Kidney glomerular epithelial cell (primary cell): ENCODE data around the gene DHX38.

ENCODE experiments used
- DNase-seq: peaks from one replicate; lab custom pipeline; 2025; lab: John Stamatoyannopoulos, UW

Gene DHX38

DNA sequence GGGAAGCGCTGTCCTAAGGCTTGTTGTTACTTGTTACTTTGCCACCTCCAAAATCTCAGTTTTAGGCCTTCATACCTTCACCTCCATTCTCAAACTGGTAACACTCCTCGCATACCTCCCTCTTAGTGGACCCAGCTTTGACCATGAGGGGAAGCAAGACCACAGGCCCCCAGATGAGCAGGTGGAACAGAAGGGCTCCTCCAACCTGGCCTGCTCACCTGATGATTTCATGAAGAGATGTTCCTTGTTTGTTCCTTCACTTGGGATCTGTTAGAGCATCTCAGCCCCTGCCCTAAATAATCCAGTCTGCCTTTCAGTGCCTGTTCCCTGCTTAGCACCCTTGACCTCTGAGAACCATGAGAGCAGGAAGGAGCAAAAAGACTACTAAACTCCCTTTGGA, 28.7 kb downstream of the DHX38 start:
- no peak for DNase-seq

DNA sequence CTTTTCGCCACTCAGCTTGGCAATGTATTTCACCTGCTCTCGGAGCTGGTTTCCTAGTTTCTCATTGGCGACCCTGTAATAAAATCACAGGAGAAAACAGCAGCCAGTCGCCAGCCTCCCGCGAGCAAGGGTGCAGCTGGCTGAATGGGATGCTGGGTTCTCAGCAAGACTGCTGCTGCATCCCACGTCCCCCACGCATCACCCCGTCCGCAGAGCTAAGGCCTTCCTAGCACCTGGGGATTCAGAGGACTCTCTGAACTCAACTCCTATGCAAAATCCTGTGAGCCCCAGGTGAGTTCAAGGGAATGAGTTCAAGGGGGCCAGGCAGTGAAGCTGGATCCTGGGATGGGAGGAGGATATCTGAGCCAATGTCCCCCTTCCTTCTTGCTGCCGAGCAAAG, 29.3 kb downstream of the DHX38 start:
- DNase-seq, result no peak

DNA sequence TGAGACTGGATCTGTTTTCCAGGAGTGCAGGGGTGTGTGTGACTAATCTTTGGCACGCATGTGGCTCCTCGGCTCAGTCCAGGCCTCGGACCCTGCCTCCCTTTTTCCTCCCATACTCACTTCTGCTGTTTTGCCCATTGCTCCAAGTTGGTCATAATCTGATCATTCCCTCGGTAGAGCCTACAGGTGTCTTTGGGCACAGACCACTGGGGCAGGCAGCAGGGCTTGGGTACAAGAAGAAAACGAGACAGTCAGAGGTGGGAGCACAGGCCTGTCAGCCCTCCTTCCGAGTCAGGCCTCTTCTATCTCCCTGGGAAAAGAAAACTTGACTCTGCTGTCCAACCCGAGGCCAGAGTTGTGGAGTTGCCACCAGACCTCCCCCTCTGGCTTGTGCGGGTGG, 29.8 kb downstream of the DHX38 start:
- DNase-seq, result no peak

DNA sequence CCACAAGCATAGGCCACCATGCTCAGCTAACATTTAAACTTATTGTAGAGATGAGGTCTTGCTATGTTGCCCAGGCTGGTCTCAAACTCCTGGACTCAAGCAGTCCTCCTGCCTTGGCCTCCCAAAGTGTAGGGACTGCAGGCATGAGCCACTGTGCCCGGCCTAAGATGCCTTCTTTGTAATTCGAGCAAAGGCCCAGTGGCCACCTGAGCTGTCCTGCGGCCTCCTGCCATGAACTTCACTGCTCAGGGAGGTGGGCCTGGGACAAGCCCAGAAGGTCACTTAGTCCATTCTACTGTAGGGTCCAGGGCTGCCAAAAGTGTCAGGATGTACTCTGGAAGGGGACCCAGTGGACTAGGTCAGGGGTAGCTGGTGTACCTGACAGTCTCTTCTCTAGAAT, 30.5 kb downstream of the DHX38 start:
- no peak for DNase-seq

DNA sequence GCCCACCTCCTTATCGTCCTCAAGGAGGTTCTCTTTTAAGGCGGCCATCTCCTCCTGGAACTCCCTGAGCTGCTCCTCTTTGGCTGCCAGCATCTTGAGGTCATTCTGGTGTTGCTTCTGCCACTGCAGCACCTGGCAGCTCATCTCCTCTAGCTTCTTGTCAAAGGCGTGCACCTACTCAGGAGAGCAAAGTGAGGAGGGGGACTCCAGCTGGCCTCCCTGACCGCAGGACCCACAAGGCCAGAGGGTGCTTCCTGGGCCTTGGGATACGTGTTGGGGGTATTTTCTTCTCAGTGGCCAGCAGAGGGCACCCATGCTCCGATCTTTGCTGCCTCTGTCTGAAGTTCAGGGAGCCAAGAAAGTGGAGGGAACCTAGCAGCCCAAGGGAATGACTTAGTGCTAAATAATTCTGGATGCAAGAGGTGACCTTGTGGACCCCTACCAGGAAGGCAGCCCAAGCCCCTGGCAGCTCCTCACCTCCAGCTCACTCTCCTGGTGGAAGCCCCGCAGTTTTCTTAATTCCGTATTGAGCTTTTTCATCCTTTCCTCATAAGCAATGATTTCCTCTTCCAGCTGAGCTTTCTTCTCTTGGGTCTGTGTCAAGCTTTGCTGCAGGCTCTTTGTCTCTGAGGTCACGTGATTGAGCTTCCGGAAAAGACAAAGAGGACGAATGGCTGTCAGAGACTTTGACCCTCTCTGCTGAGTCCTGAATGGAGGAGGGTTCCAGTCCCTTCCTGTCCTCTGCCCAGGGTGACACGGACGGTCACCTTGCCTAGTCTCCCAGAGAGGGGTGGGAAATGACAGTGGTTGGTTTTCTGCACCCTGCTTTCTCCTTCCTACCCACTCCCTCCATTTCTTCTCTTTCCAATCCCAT, 31.4 kb downstream of the DHX38 start:
- peak; percentile 21 for DNase-seq

DNA sequence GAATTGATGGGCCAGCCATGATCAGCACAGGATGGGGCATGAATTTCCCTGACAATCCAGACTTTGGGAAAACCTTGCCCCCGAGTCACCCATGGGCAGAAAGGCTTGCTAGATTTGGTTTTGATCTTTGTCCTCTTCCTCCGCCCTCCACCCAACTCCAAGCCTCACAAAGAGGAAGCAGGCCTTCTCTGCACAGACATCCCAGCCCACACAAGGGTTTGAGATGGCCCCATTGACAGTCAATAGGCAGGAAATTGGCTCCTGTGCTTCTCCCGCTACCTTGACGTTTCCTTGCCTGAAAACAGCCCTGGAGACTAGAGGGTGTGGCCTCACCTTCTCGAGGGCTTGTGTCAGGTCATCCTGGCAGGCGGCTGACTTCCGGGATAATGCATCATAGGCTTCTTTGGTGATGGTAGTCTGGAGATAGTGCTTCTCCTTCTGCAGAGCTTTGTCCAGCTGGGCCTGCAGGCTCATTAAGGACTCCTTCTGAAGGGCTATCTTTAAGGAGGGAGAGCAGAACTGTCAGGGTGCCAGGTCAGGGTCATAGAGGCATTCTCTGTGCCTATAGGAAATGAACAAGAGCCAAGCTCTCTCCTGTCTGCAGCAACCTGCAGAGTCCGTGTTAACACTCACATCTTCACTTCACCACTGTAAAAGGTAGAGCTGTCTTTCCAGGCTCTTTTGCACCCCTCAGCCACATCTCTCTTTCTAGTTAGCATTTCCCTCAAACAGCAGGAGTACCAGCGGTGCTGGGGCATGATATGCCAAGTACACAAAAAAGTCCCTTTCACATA, 32.2 kb downstream of the DHX38 start:
- DNase-seq, result no peak

DNA sequence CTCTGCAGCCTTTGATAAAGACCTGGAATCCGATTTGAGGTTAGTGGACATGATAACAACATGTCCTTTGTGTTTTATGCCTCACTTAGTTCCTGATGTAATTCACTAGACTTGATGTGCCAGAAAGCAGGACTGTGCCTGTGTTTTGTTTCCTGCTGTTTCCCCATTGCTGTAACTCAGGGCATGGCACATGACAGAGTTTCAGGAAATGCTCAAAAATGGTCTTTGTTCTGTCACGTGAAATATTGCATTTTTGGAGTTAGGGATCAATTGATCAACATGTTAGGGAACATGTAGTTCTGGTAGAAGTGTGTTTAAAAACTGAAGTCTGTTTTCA, 32.8 kb downstream of the DHX38 start:
- DNase-seq, result no peak

DNA sequence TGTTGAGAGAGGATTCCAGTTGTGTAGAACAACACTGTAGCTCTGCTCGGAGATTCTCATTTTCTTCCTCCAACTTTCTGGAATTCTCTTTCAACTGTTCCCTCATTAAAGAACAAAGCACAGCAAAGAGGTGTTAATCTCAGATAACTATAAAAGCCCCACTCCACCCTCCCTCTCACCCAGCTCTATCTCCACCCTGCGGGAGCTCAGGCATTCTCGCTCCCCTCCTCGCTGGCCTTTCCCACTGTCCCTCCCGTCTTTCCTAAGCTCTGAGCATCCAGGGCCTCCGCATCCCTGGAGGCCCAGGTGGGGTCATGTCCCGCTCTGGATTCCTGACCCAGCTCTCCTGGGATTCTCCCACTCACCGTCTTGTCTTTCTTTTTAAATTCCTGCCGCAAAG, 35.1 kb downstream of the DHX38 start:
- DNase-seq, result no peak

DNA sequence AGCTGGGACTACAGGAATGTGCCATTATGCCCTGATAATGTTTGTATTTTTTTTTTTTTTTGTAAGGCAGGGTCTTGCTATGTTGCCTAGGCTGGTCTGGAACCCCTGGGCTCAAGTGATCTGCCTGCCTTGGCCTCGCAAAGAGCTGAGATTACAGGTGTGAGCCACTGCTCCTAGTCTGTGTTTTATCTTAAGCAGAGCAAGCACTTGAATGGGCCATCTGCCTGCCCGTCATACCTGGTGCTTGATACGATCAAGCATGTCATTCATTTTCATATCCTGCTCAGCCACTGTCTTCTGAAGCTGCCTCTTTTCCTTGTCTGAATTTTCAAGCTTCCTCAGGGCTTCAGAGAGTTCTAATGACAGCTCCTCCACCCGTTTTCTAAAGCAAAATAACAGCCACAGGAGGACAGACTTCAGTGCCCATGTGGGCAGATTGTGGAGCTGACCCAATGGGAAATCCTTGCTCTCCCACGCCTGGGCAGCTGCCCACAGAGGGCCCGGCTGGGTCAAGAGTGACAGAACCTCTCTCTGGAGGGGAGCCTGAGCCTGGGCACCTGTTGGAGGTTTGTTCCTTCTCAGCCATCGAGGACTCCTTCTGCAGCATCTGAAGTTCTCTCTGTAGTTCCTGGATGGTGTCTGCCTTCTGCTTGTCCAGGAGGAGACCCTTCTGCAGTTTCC, 36.5 kb downstream of the DHX38 start:
- no peak for DNase-seq

DNA sequence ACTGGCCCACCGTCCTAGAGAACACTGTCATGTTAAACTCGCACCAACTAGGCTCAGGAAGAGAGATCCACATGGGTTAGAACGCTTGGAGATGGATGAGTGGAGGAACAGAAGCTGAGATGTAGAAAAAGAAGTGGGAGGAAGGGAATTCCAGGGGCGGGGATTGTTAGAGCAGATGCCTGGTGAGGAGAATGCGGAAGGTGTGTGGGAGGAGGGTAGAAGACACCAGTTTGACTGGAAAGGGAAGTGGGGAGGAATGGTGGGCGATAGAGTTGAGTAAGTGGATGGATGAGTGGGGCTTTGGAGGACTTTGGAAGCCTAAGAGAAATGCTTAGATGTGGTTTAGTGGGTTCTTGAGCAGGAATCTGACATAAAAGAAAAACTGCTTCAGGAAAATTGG, 37.4 kb downstream of the DHX38 start:
- no peak for DNase-seq

DNA sequence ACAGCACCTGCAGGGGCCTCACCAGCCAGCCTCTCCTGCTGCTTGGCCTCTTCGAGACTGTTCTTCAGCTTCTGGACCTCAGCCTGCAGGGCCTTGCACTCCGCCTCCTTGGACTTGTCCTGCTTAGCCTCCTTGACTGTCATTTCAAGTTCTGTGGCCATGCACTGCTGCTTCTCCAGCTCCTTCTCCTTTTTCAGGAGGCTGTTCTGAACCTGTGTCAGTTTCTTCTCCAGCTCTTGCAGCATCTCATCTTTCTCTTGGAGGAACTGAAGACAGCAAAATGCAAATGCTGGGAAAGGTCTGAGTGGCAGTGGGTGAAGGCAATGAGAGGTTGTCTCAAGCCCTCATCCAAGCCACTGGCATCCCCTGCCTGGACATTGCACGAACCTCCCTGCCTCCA, 39.1 kb downstream of the DHX38 start:
- DNase-seq, result no peak

DNA sequence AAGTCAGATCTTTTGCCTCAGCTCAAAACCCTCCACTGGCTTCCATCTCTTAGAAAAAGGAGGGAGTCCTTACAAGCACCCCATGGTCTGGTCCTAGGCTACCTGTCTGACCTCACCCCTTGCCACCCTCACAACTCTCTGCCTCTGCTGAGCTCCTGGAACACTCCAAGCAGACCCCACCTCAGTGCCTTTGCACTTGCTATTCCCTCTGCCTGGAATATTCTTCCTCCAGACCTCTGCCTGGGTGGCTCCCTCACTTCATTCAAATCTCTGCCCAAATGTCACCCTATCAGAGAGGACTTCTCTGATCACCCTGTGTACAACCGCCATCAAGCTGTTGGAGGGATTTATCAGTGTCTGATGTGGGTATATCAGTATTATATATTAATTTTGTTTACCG, 40.9 kb downstream of the DHX38 start:
- no peak for DNase-seq

DNA sequence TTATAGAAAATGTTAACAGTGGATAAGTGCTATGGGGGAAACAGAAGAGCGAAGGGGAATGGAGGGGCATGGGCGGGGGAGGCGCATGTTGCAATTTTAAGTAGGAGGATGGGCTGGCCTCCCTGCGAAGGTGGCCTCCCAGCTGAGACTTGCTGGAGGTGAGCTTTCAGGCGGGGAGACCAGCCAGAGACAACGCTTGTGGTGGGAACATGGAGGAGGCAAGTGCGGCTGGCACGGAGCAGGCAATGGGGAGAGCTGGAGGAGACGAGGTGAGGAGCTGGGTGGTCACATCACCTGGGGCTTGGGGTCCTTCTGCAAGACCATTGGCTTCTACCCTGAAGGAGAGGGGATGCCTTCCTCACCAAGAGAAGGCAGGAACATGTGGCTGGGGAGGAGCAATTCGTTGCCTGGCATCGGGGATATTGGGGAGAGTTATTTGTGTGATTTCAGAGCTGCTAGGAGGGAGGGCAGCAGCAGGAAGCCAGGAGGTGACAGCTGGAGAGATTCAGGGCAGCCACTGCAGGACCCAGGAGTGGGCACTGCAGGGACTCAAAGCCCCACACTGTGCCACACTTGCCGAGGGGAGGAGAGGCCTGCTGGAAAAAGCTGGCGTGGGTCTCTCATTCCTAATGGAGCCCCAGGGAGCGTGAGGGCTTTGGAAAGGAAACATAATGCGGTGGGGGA, 43.9 kb downstream of the DHX38 start:
- no peak for DNase-seq

DNA sequence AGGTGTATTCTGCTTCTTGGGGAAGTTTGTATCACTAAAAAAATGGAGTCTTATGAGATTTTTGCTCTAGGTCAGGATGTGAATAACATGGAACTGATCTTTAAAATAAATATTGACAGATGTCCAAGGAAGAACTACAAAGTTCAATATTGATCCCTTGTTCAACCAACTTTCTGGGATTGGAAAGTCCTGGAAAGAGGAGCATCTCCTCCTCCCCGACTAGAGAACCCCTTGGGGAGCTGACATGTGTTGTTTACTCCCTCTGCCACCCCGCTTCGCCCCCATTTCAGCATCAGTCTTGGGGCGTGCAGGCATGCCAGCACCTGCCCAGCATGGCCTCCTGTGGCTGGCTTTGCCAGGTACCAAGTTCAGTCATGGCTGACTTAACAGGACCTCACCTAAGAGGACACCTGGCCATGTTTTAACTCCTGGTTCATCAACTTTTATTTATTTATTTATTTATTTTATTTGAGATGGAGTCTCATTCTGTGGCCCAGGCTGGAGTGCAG, 44.5 kb downstream of the DHX38 start:
- no peak for DNase-seq

DNA sequence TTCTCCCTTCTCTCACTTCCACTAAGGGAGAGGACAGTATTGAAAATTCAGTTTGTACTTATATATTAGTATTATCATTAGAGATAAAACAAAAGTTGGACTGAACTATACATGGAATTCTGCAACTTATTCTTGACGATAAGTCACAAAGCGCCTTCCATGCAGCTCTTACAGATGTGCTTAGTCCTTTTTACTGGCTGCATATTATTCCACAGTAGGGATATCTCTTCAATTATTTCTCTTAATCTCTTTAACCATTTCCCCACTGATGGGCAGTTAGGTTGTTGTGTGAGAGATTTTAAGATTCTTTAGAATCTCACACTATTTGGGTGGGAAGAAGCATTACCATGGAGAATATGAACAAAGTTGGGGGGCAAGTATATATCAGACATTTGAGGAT, 46.3 kb downstream of the DHX38 start:
- no peak for DNase-seq

DNA sequence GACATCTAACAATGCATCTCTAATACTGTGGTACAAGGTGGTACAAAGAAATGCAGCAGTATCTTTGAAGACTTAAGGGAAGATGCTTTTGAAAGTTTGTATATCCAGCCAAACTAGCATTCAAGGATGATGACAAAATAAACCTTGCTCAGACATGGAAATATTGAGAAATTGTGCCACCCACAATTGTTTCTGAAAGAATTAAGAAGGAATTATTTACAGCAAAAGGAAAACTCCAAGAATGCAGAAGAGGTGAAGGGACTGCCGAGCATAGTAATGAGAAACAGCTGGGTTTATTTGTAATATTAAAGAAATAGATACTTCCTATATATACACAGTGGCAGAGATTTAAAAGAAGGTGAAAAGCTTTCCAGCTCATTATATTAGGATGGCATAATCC, 48.8 kb downstream of the DHX38 start:
- DNase-seq, result no peak

DNA sequence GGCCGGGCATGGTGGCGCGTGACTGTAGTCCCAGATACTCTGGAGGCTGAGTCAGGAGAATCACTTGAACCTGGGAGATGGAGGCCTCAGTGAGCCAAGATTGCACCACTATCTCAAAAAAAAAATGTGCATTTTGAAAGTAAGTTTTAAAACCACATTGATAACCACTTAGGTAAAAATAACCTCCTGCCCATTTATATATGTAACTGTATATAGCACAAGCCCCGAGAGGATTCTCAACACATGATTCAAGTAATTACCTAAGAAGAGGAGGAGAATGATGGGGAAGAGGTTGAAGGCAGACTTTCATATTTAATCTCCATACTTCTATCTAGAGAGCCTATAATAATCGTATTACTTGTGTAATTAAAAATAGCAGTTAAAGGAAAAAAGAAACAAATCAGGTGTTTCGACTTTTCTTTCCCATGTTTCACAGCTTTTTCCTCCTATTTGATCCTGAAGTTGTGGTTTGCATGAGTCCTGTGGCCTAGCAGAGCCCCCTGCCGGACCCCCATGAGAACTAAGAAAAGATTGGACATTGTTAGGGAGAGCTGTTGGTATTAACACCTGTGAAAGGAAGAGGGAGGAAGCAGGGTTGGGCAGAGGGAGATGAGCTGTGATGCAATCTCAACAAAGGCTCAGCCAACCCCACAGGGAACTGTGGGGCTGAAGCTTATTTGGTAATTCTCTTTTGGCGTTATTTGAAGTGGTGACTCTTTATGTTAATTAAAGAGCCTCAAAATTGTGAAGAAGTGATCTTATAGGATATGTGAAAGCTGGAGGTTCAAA, 56.2 kb downstream of the DHX38 start:
- no peak for DNase-seq

DNA sequence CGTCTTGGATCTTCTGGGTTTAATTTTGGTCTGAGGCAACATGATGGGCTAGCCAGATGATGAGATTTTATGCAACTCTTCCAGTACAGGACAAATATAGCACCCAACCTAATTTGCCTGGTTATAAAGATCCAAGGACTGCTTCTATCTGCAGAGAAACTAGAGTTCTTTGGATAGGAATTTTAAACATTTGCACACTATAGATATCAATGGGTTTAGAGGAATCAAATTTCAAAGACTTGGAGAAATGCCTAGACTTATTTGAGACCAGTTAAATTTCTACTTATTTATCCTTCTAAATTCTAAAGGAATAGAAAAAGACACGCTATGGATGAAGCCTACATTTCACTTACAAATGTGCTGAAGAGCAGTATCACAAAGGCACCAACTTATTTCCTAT, 65.7 kb downstream of the DHX38 start:
- DNase-seq, result no peak

DNA sequence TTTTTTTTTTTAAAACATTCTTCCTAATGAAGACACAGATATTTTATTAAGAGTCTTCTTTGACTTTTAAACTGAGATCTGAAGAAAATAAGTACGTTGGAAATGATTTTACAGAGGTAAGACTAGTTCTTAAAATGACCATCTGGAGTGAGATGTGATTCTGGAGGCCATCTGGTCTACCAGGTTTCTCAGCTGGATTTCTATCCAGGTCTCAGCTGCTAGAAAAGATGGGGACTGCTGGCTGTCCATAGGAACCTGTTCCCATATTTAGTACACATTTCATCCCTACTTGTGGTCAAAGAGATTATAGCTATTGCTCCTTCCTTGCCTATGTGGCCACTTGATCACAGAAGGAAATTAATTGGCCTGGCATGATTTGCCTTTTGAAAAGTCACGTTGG, 66.2 kb downstream of the DHX38 start:
- no peak for DNase-seq

DNA sequence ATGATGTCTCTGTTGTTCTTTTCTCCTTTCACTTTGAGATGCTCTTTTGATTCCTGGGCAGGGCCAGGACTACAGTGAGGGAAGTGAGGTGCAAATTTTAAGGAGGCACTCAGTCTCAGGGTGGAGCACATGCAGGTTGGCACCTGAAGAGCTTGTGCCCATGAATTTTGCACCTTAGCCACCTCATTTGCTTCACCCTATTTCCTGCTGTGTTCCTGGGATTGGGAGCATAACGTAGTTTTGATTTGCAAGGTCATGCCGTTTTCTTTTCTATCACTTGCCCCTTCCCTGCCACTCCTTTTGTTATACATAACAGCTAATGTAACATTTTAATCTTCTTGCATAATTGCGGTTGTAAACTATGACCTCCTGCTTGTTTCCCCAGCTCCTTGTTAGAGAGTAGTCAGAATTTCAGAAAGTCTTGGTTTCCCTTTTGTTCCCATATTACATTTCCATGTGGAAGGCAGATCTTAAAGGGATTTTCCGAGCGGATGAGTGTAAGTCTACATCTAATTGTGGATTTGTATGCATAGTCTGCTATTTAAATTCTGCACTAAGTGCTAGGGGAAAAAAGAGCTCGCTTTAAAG, 68.6 kb downstream of the DHX38 start:
- no peak for DNase-seq
